SU-DHL-6 (cell line): Measurements from ENCODE around the gene CBFA2T2.

Source experiments
- EZH2phosphoT487 ChIP-seq: fragments of 200-600 bp; sonication (generic), shearing (Covaris generic); conservative IDR thresholded peaks from 2 replicates; pipeline ENCODE4 v1.6.1; 2018; ENCODE audit warnings: mild to moderate bottlenecking, antibody characterized with exemption, low read length, moderate library complexity, mixed read lengths
- TF ChIP-seq, protein P1 (sequence below): fragments of 200-600 bp; sonication (generic); IDR thresholded peaks from one replicate; pipeline ENCODE4 v1.5.1; 2017; ENCODE audit warnings: antibody characterized with exemption, mild to moderate bottlenecking, low read length, moderate library complexity; ENCODE audit not compliant: insufficient read depth, poor library complexity, severe bottlenecking

DNA sequence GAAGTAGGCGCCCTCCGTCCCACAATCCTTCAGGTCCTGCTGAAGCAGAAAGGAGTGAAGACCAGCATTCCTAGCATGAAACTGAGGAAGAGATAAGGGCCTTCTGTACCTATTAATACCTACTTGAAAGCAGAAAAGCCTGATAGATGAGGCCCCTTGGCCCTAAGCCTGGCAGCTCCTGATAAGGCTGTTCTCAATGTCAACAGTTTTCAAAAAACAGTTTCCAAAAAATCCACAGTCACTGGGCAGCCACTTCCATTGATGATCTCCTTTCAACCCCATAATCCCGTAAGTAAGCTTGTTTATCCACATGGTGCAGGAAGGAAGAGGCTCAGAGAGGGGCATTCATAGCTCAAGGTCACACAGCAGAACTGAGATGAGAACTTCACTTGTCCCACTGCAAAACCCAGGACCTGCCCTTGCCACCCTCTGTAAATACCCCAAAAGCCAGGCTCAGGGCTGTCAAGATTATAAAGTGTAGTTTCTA lies 199.1 kb downstream of the CBFA2T2 start:
- TF ChIP-seq, protein P1, sequence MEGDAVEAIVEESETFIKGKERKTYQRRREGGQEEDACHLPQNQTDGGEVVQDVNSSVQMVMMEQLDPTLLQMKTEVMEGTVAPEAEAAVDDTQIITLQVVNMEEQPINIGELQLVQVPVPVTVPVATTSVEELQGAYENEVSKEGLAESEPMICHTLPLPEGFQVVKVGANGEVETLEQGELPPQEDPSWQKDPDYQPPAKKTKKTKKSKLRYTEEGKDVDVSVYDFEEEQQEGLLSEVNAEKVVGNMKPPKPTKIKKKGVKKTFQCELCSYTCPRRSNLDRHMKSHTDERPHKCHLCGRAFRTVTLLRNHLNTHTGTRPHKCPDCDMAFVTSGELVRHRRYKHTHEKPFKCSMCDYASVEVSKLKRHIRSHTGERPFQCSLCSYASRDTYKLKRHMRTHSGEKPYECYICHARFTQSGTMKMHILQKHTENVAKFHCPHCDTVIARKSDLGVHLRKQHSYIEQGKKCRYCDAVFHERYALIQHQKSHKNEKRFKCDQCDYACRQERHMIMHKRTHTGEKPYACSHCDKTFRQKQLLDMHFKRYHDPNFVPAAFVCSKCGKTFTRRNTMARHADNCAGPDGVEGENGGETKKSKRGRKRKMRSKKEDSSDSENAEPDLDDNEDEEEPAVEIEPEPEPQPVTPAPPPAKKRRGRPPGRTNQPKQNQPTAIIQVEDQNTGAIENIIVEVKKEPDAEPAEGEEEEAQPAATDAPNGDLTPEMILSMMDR, result no peak
- TF ChIP-seq EZH2phosphoT487, result no peak
